ENCODE data around the gene LPIN1. TPM values are rescaled to one million over a fixed set of nuclear protein-coding genes. Genes with fewer than 3 reads are reported as not detected.
A peak's percentile ranks its signal among the peaks of the same experiment; 100 is the strongest.

LPIN1 gene
- total and polyA plus RNA-seq, 2 of the 8 experiments (the other 6 are each of a cell fraction or from before 2014, with no cell fraction given), result 4.3 to 9.8 TPM

DNA sequence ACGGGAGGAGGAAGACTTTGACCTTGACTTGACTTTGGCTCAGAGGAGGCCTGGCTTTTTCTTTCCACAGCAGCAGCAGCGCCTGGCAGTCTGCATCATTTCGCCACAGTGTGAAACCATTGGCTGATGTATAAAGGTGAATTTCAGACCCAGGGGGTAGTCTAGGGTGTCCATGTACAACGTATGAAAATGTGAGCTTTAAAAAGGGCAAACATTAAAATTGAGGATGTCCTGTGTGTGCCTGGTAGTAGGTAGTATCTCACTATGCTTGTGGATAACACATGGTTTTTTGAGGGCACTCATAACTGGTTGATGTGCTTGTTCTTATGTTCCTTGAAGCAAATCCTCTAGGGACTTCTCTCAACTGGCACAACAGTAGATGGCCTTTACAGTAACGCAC, 86.1 kb downstream of the LPIN1 start:
- Histone ChIP-seq H3K4me3 (ENCODE audit: extremely low read depth in 1 of 4, insufficient read depth in 2 of 4, low read depth in 3 of 4, low read length in 4 of 4) (no peak overlapping the region), H2BK5ac (ENCODE audit: low read depth, low read length) (peak overlapping the region; percentile 62; the same call in 1 of the 2 replicates), H3K79me2 (ENCODE audit: control insufficient read depth in 1 of 2, insufficient read depth in 2 of 2, low read length in 2 of 2) (no peaks in the 10 kb centered on the region), H2BK20ac (ENCODE audit: low read length) (peak overlapping the region; percentile 97; the same call in 1 of the 2 replicates), H3K56ac (replicated peaks; ENCODE audit: insufficient read length, low read depth, low read length) (no peak overlapping the region), H4K8ac (ENCODE audit: extremely low read depth, insufficient read depth, low read length) (no peak overlapping the region), H4K91ac (replicated peaks; ENCODE audit: insufficient read length, low read length) (peak overlapping the region; percentile 32), H3K79me1 (ENCODE audit: low read depth, low read length) (no peaks in the 10 kb centered on the region), H3K18ac (ENCODE audit: extremely low read depth, low read length) (peak overlapping the region; percentile 40; the same call in 1 of the 2 replicates), H3K4ac (replicated peaks; ENCODE audit: insufficient read length, low read depth, low read length) (no peak overlapping the region), H4K20me1 (replicated peaks in 1 of 2; ENCODE audit: control insufficient read depth in 1 of 2, insufficient read depth in 2 of 2, low read length in 2 of 2) (no peaks in the 10 kb centered on the region), H2AFZ (ENCODE audit: low read length) (no peak overlapping the region), H3K9me3 (ENCODE audit: insufficient read depth in 2 of 2, low read depth in 1 of 2, low read length in 1 of 2) (no peaks in the 10 kb centered on the region), H2AK5ac (ENCODE audit: low read depth, low read length) (no peak overlapping the region; the same call in 1 of the 2 replicates), H3K9ac (replicated peaks in 1 of 4; ENCODE audit: extremely low read depth in 1 of 4, low read depth in 3 of 4, low read length in 3 of 4) (no peak overlapping the region), H2BK15ac (ENCODE audit: low read length) (peak overlapping the region; percentile 53), H3K14ac (ENCODE audit: insufficient read length) (no peak overlapping the region), H4K5ac (ENCODE audit: insufficient read length, low read depth, low read length) (no peak overlapping the region), H3K4me1 (replicated peaks in 1 of 4; ENCODE audit: control insufficient read depth in 3 of 4, insufficient read depth in 4 of 4, low read length in 3 of 4) (peaks cover 4 to 15% (median 8%) of the 10 kb centered on the region in 4 experiments; a peak in 6 of 7 replicates), H2BK12ac (ENCODE audit: low read depth, low read length) (peak overlapping the region; percentile 69; the same call in 1 of the 2 replicates), H3K23ac (ENCODE audit: insufficient read length) (no peak overlapping the region), H3K4me2 (ENCODE audit: insufficient read depth in 1 of 2, low read depth in 2 of 2, low read length in 2 of 2) (no peak overlapping the region), H3K23me2 (ENCODE audit: low read depth, low read length) (no peaks in the 10 kb centered on the region; the same call in 1 of the 2 replicates), H3K27ac (ENCODE audit: low read depth, low read length) (no peak overlapping the region), H2BK120ac (replicated peaks; ENCODE audit: low read depth, low read length) (peak overlapping the region; percentile 69), H3K27me3 (replicated peaks in 1 of 4; ENCODE audit: control insufficient read depth in 3 of 4, extremely low read depth in 1 of 4, insufficient read depth in 3 of 4, low read length in 3 of 4) (no peaks in the 10 kb centered on the region), H3K36me3 (ENCODE audit: control insufficient read depth in 2 of 4, insufficient read depth in 4 of 4, low read length in 3 of 4) (no peaks in the 10 kb centered on the region)
- FAIRE-seq (no peak), DNase-seq (ENCODE audit: low read depth in 1 of 2, low spot score in 2 of 2) (no peak)
- WGBS, 2 experiments (ENCODE audit: extremely low coverage in 1 of 2, insufficient coverage in 1 of 2, insufficient read length in 1 of 2, insufficient replicate concordance in 2 of 2, low coverage in 1 of 2, low lambda C conversion rate in 2 of 2, missing lambda C conversion rate in 1 of 2), result 82% methylated on average over 5 of the region's 5 CpGs; no CpG with 5 or more reads in 1 of the 2 experiments
- POLR2A ChIA-PET (ENCODE audit: partially characterized antibody), result no interaction called here
- CTCF ChIA-PET (ENCODE audit: partially characterized antibody), result interaction anchor here (0.5 to 2.2 kb wide), 3 partner anchors 33 to 1174 kb away, joined by 3 to 6 read pairs (median 3); no protein-coding TSS in a partner anchor
- no peak for TF ChIP-seq SP2 (IDR thresholded peaks at IDR 0.05; ENCODE audit: low read length)
- TF ChIP-seq KDM1A (IDR thresholded peaks at IDR 0.05; ENCODE audit: borderline replicate concordance, low read length), result no peak
- no peak for TF ChIP-seq SP1 (IDR thresholded peaks at IDR 0.05; ENCODE audit: low read depth, low read length)
- no peak for TF ChIP-seq BACH1 (IDR thresholded peaks at IDR 0.05; ENCODE audit: low read length)
- no peak for TF ChIP-seq CTBP2 (IDR thresholded peaks at IDR 0.05; ENCODE audit: borderline replicate concordance, insufficient read depth, insufficient read length, low read length)
- no peak for TF ChIP-seq CBX8 (IDR thresholded peaks at IDR 0.05; ENCODE audit: borderline replicate concordance, low read depth, low read length)
- no peak for TF ChIP-seq SUZ12 (IDR thresholded peaks at IDR 0.05; ENCODE audit: low read length)
- TF ChIP-seq BRCA1 (IDR thresholded peaks at IDR 0.05; ENCODE audit: low read depth, low read length), result no peak
- TF ChIP-seq HDAC6 (IDR thresholded peaks at IDR 0.05; ENCODE audit: low read depth, low read length), result no peak
- no peak for TF ChIP-seq NANOG (IDR thresholded peaks at IDR 0.05; ENCODE audit: insufficient read depth, low read depth, low read length, poor library complexity, severe bottlenecking)
- TF ChIP-seq, protein P1, sequence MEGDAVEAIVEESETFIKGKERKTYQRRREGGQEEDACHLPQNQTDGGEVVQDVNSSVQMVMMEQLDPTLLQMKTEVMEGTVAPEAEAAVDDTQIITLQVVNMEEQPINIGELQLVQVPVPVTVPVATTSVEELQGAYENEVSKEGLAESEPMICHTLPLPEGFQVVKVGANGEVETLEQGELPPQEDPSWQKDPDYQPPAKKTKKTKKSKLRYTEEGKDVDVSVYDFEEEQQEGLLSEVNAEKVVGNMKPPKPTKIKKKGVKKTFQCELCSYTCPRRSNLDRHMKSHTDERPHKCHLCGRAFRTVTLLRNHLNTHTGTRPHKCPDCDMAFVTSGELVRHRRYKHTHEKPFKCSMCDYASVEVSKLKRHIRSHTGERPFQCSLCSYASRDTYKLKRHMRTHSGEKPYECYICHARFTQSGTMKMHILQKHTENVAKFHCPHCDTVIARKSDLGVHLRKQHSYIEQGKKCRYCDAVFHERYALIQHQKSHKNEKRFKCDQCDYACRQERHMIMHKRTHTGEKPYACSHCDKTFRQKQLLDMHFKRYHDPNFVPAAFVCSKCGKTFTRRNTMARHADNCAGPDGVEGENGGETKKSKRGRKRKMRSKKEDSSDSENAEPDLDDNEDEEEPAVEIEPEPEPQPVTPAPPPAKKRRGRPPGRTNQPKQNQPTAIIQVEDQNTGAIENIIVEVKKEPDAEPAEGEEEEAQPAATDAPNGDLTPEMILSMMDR (IDR thresholded peaks at IDR 0.05; ENCODE audit: control extremely low read depth in 1 of 3, insufficient read depth in 1 of 3, low read depth in 1 of 3, low read length in 3 of 3), result no peak

Measured in H1 (cell line).